HepG2 (cell line): ENCODE results near the gene PLEKHG7. TPM values are rescaled to one million over a fixed set of nuclear protein-coding genes. Genes with fewer than 3 reads are reported as not detected.

ENCODE experiments used
- ATAC-seq: fragments of 200-7000 bp; cut with Tn5 transposase; 3 replicates; pipeline ENCODE4 v1.9.1; 2020; ENCODE audit warnings: mild to moderate bottlenecking, moderate library complexity
- BruUV-seq: library from RNA; stranded (reverse); fragments of 400-500 nt; replicated peaks from 2 replicates; lab custom pipeline; 2021; lab: Mats Ljungman, UMichigan
- CTCF ChIA-PET: fragments of 300-600 bp; formaldehyde crosslinking; extraction: SDS; loops from one replicate; lab custom pipeline; 2021; ENCODE audit warnings: low total read pairs, inconsistent platforms, low intra/inter-chr PET ratio; lab: Yijun Ruan, JAX
- POLR2A ChIA-PET: fragments of 350-600 bp; sonication (Branson Sonifier 250); formaldehyde crosslinking; loops from one replicate; lab custom pipeline; 2020; ENCODE audit warnings: antibody characterized with exemption, inconsistent platforms; lab: Yijun Ruan, JAX
- DNase-seq: peaks from one replicate; pipeline ENCODE4 v3.0.0-alpha.2; 2015; ENCODE audit warnings: low spot score
- FAIRE-seq: peaks from 3 replicates; lab custom pipeline; 2011; peaks lifted over from hg19 to GRCh38; lab: Jason Lieb, UNC
- H2AFZ ChIP-seq: one replicate; pipeline ENCODE4 v1.6.1; 2011; ENCODE audit warnings: low read length, inconsistent platforms
- H3K27ac ChIP-seq: fragments of 300-600 bp; 3 replicates; pipeline ENCODE4 v1.8.0; 2011; ENCODE audit warnings: mixed run types, mild to moderate bottlenecking, mixed read lengths, low read length, inconsistent platforms; ENCODE audit not compliant: insufficient read depth; ENCODE audit errors: extremely low read length
- H3K27me3 ChIP-seq, 2 experiments: fragments of 200-600 bp in 1 of 2; 2 replicates in 1 of 2; 3 replicates in 1 of 2; pipeline versions ENCODE4 v1.6.0 to v1.8.0; 2011; ENCODE audit warnings: low read length in 2 of 2, mild to moderate bottlenecking in 2 of 2, moderate library complexity in 2 of 2, inconsistent platforms in 1 of 2; ENCODE audit not compliant: insufficient read depth in 2 of 2, control insufficient read depth in 1 of 2
- H3K36me3 ChIP-seq, 2 experiments: fragments of 200-600 bp in 1 of 2; replicated peaks in 1 of 2; 2 replicates in 1 of 2; 3 replicates in 1 of 2; pipeline versions ENCODE4 v1.5.1 to v1.8.0; 2011; ENCODE audit warnings: low read length in 2 of 2, inconsistent platforms in 1 of 2; ENCODE audit not compliant: insufficient read depth in 2 of 2, control insufficient read depth in 1 of 2
- H3K4me1 ChIP-seq: 2 replicates; pipeline ENCODE4 v1.5.1; 2012; ENCODE audit warnings: low read length, inconsistent platforms; ENCODE audit not compliant: insufficient read depth
- H3K4me2 ChIP-seq: 2 replicates; pipeline ENCODE4 v1.6.0; 2011; ENCODE audit warnings: low read depth, low read length, inconsistent platforms
- H3K4me3 ChIP-seq, 3 experiments: fragments of 200-600 bp in 1 of 3; sonication (generic), shearing (Covaris generic) in 1 of 3; replicated peaks in 1 of 3; 2 replicates each; pipeline ENCODE4 v1.5.1; 2011 to 2016; ENCODE audit warnings: low read length in 3 of 3, inconsistent platforms in 2 of 3, low read depth in 2 of 3, mild to moderate bottlenecking in 2 of 3, control low read depth in 1 of 3, mixed read lengths in 1 of 3; ENCODE audit not compliant: insufficient read depth in 1 of 3
- H3K79me2 ChIP-seq: one replicate; pipeline ENCODE4 v1.6.1; 2011; ENCODE audit warnings: low read length, inconsistent platforms; ENCODE audit not compliant: insufficient read depth
- H3K9ac ChIP-seq: 2 replicates; pipeline ENCODE4 v1.6.0; 2011; ENCODE audit warnings: mild to moderate bottlenecking, low read depth, low read length, inconsistent platforms; ENCODE audit not compliant: insufficient read depth
- H3K9me3 ChIP-seq: 2 replicates; pipeline ENCODE4 v1.5.1; 2012; ENCODE audit warnings: mild to moderate bottlenecking, low read length
- H4K20me1 ChIP-seq: 2 replicates; pipeline ENCODE4 v1.6.0; 2011; ENCODE audit warnings: inconsistent platforms, mild to moderate bottlenecking, low read length, moderate library complexity; ENCODE audit not compliant: insufficient read depth
- HOXA9 ChIP-seq: sonication (generic); formaldehyde crosslinking; IDR thresholded peaks from 2 replicates; pipeline ENCODE4 v1.8.1; 2022; ENCODE audit warnings: missing genetic modification reagents, mild to moderate bottlenecking, moderate library complexity, borderline replicate concordance
- NR2F6 ChIP-seq, 2 experiments: IDR thresholded peaks; 2 replicates each; pipeline ENCODE4 v1.6.1; 2016; ENCODE audit warnings: antibody characterized with exemption in 1 of 2, mild to moderate bottlenecking in 1 of 2
- SETDB1 ChIP-seq: sonication (generic); formaldehyde crosslinking; IDR thresholded peaks from 2 replicates; pipeline ENCODE4 v1.5.1; 2020; ENCODE audit warnings: missing genetic modification reagents, mild to moderate bottlenecking, borderline replicate concordance
- ZNF337 ChIP-seq: sonication (generic); formaldehyde crosslinking; IDR thresholded peaks from 2 replicates; pipeline ENCODE4 v1.5.1; 2020; ENCODE audit warnings: missing genetic modification reagents, low read depth, mild to moderate bottlenecking, borderline replicate concordance
- ZNF598 ChIP-seq: sonication (generic); formaldehyde crosslinking; IDR thresholded peaks from 2 replicates; pipeline ENCODE4 v1.5.1; 2020; ENCODE audit warnings: mild to moderate bottlenecking, missing genetic modification reagents, borderline replicate concordance
- ZNF800 ChIP-seq: sonication (generic); formaldehyde crosslinking; IDR thresholded peaks from 2 replicates; pipeline ENCODE4 v1.4.0; 2020; ENCODE audit warnings: missing genetic modification reagents
- WGBS: methylation state at CpG from one replicate; pipeline ENCODE4 v1.1.6; 2017; ENCODE audit warnings: low lambda C conversion rate; 5-methylcytosine and 5-hydroxymethylcytosine counted together
- in situ Hi-C: cut with HindIII; loops from 2 replicates; pipeline ENCODE4 v1.10.0; 2017; ENCODE audit warnings: low pct_unique_long_range_greater_than_20kb; ENCODE audit not compliant: extremely low pct_ligation_motif_present
- intact Hi-C: fragments of 100-400 bp; cut with micrococcal nuclease; formaldehyde crosslinking; loops from one replicate; pipeline ENCODE4 v1.10.0; 2022; ENCODE audit not compliant: unreplicated experiment
- polyA plus RNA-seq, 8 experiments: library from polyadenylated mRNA; depleted of rRNA in 3 of 8; stranded (reverse) in 7 of 8; unstranded in 1 of 8; fragments of >200 nt; fragmentation: Illumina TruSeq in 4 of 8; extraction: Trizol in 4 of 8; gene quantifications; 2 replicates each; pipeline versions ENCODE4 v1.2.1 to v1.2.3, GENCODE V29; 2011 to 2016; ENCODE audit warnings: low read depth in 4 of 8, missing spikeins in 1 of 8, mixed read lengths in 1 of 8; ENCODE audit not compliant: insufficient read depth in 1 of 8
- total RNA-seq, 5 experiments: library from RNA; depleted of rRNA; stranded (reverse); fragments of >200 nt; fragmentation: Illumina TruSeq; extraction: Trizol; gene quantifications; 2 replicates each; pipeline ENCODE4 v1.2.3, GENCODE V29; 2016; ENCODE audit warnings: low read depth in 1 of 5

PLEKHG7 gene
- total and polyA plus RNA-seq, 2 of the 13 experiments (the other 11 are each of a cell fraction or from before 2014, with no cell fraction given), result not detected

- CTCF ChIA-PET, result interaction anchor here (1.3 kb wide), 2 partner anchors 343 to 635 kb away, joined by 4 to 5 read pairs; no protein-coding TSS in a partner anchor
- intact Hi-C loops (loop anchor here (2.0 to 10.0 kb wide), 3 partner anchors 340 to 1320 kb away; no protein-coding TSS in a partner anchor), in situ Hi-C loops (loop anchor here (10.0 kb wide), 1 partner anchor 630 kb away; no protein-coding TSS in a partner anchor)
- POLR2A ChIA-PET, result interaction anchor here (0.7 kb wide), 1 partner anchor 75 kb away, joined by 3 read pairs; no protein-coding TSS in a partner anchor
- TF ChIP-seq ZNF337 (CRISPR knock-in tag) (no peak), HOXA9 (CRISPR knock-in tag) (no peak), NR2F6 (IDR thresholded peaks at IDR 0.05) (no peak), NR2F6 (CRISPR knock-in tag; IDR thresholded peaks at IDR 0.05) (no peak)
- 100% methylated on average over 1 of the region's 1 CpG for WGBS
- Histone ChIP-seq H3K79me2 (no peaks in the 10 kb centered on the region), H3K36me3 (peaks cover 4 to 35% of the 10 kb centered on the region in 2 experiments; a peak in 4 of 5 replicates), H3K4me1 (no peaks in the 10 kb centered on the region), H3K4me2 (no peak overlapping the region), H3K27ac (no peak overlapping the region), H3K27me3 (no peaks in the 10 kb centered on the region), H3K9me3 (no peaks in the 10 kb centered on the region), H3K9ac (no peak overlapping the region), H3K4me3 (no peak overlapping the region), H4K20me1 (no peaks in the 10 kb centered on the region), H2AFZ (no peak overlapping the region)
- DNase-seq (no peak), ATAC-seq (no peak), FAIRE-seq (no peak)
- BruUV-seq, result no TSS peak
Observed at GRCh38 chr12:92784356-92784755, 81.6 kb downstream of the PLEKHG7 start.

GRCh38 chr12:92784797-92785562, 82.2 kb downstream of the PLEKHG7 start:
- peak; percentile 65 for FAIRE-seq
- no TSS peak for BruUV-seq
- TF ChIP-seq ZNF800 (CRISPR knock-in tag), result peak; percentile 23; the same call in 1 of the 2 replicates
- no peak for TF ChIP-seq ZNF598
- TF ChIP-seq SETDB1 (CRISPR knock-in tag), result no peak

More at GRCh38 chr12:92784797-92785562, 82.2 kb downstream of the PLEKHG7 start:
- H2AFZ ChIP-seq, result no peak overlapping the region
- no peak overlapping the region for H3K27ac ChIP-seq
- no peak overlapping the region for H3K4me3 ChIP-seq
- in situ Hi-C loops (loop anchor here (10.0 kb wide), 1 partner anchor 630 kb away; no protein-coding TSS in a partner anchor), intact Hi-C loops (loop anchor here (1.0 to 10.0 kb wide), 4 partner anchors 202 to 1320 kb away; no protein-coding TSS in a partner anchor)
- no peaks in the 10 kb centered on the region for H3K9me3 ChIP-seq
- no peaks in the 10 kb centered on the region for H4K20me1 ChIP-seq
- DNase-seq, result peak; percentile 85
- no peak overlapping the region for H3K4me2 ChIP-seq
- H3K36me3 ChIP-seq, result peaks cover 4 to 28% of the 10 kb centered on the region in 2 experiments; a peak in 4 of 5 replicates
- H3K79me2 ChIP-seq, result no peaks in the 10 kb centered on the region
- H3K27me3 ChIP-seq, result no peaks in the 10 kb centered on the region
- no peaks in the 10 kb centered on the region for H3K4me1 ChIP-seq
- H3K9ac ChIP-seq, result no peak overlapping the region
- WGBS, result 92% methylated on average over 1 of the region's 1 CpG
- ATAC-seq, result peak; percentile 100
- ChIA-PET POLR2A (interaction anchor here (0.7 kb wide), 1 partner anchor 75 kb away, joined by 3 read pairs; no protein-coding TSS in a partner anchor), CTCF (interaction anchor here (0.7 to 1.3 kb wide), 4 partner anchors 343 to 634 kb away, joined by 3 to 5 read pairs (median 4); no protein-coding TSS in a partner anchor)
